OCI-LY1 (cell line): ENCODE measurements around the gene SYNM.

Source experiments
- H2AFZ ChIP-seq: fragments of 200-600 bp; sonication (generic), shearing (Covaris generic); 2 replicates; pipeline ENCODE4 v1.6.0; 2014; ENCODE audit warnings: antibody characterized with exemption, mild to moderate bottlenecking, low read length
- H3F3A ChIP-seq: fragments of 200-600 bp; sonication (generic), shearing (Covaris generic); 2 replicates; pipeline ENCODE4 v1.6.0; 2014; ENCODE audit warnings: mild to moderate bottlenecking, antibody characterized with exemption, low read length, moderate library complexity; ENCODE audit not compliant: insufficient read depth
- H3K27ac ChIP-seq: fragments of 200-600 bp; sonication (generic); 2 replicates; pipeline ENCODE4 v1.5.1; 2014; ENCODE audit warnings: low read length, mixed run types, mild to moderate bottlenecking, low read depth; ENCODE audit not compliant: poor library complexity, severe bottlenecking
- H3K27me3 ChIP-seq: fragments of 200-600 bp; sonication (generic); 2 replicates; pipeline ENCODE4 v1.6.0; 2014; ENCODE audit warnings: antibody characterized with exemption, mild to moderate bottlenecking, low read length, moderate library complexity; ENCODE audit not compliant: insufficient read depth
- H3K36me3 ChIP-seq: fragments of 200-600 bp; sonication (generic); 2 replicates; pipeline ENCODE4 v1.6.1; 2014; ENCODE audit warnings: mild to moderate bottlenecking, antibody characterized with exemption, low read length, moderate library complexity, mixed read lengths; ENCODE audit not compliant: insufficient read depth
- H3K4me1 ChIP-seq: fragments of 200-600 bp; sonication (generic); 2 replicates; pipeline ENCODE4 v1.5.1; 2014; ENCODE audit warnings: mild to moderate bottlenecking, low read length, moderate library complexity; ENCODE audit not compliant: insufficient read depth, severe bottlenecking
- H3K4me2 ChIP-seq: fragments of 200-600 bp; sonication (generic), shearing (Covaris generic); 2 replicates; pipeline ENCODE4 v1.6.1; 2014; ENCODE audit warnings: low read length
- H3K4me3 ChIP-seq: fragments of 200-600 bp; sonication (generic); 2 replicates; pipeline ENCODE4 v1.5.1; 2014; ENCODE audit warnings: low read length, low read depth, mild to moderate bottlenecking, mixed read lengths; ENCODE audit not compliant: poor library complexity, severe bottlenecking
- H3K79me2 ChIP-seq: fragments of 200-600 bp; shearing (Covaris generic); 2 replicates; pipeline ENCODE4 v1.6.1; 2016; ENCODE audit warnings: mixed run types, low read length, mixed read lengths; ENCODE audit not compliant: insufficient read depth
- H3K9ac ChIP-seq: fragments of 200-600 bp; sonication (generic), shearing (Covaris generic); 2 replicates; pipeline ENCODE4 v1.6.1; 2014; ENCODE audit warnings: mild to moderate bottlenecking, low read length, mixed read lengths
- H3K9me2 ChIP-seq: fragments of 200-600 bp; sonication (generic), shearing (Covaris generic); 2 replicates; pipeline ENCODE4 v1.6.1; 2014; ENCODE audit warnings: low read depth, mild to moderate bottlenecking, low read length, mixed read lengths
- H3K9me3 ChIP-seq: fragments of 200-600 bp; shearing (Covaris generic); 2 replicates; pipeline ENCODE4 v1.6.1; 2014; ENCODE audit warnings: low read length, mixed read lengths
- H4K20me1 ChIP-seq: fragments of 200-600 bp; sonication (generic), shearing (Covaris generic); 2 replicates; pipeline ENCODE4 v1.6.0; 2016; ENCODE audit warnings: mild to moderate bottlenecking, low read length; ENCODE audit not compliant: insufficient read depth
- CTCF ChIP-seq: fragments of 200-600 bp; sonication (generic), shearing (Covaris generic); IDR thresholded peaks from 2 replicates; pipeline ENCODE4 v1.5.1; 2017; ENCODE audit warnings: mild to moderate bottlenecking, antibody characterized with exemption, low read length, moderate library complexity, mixed read lengths
- EZH2 ChIP-seq: fragments of 200-600 bp; sonication (generic), shearing (Covaris generic); IDR thresholded peaks from 2 replicates; pipeline ENCODE4 v1.8.0; 2017; ENCODE audit warnings: borderline replicate concordance, mixed run types, mild to moderate bottlenecking, antibody characterized with exemption, low read length, moderate library complexity, mixed read lengths

Gene SYNM

GRCh38 chr15:99106417-99107220 is 1.7 kb downstream of the SYNM start:
- H3K4me1 ChIP-seq: peaks cover 4% of the 10 kb centered on the region
- H3K9me3 ChIP-seq: no peaks in the 10 kb centered on the region
- H3K27ac ChIP-seq: no peak overlapping the region
- H4K20me1 ChIP-seq: no peaks in the 10 kb centered on the region
- no peaks in the 10 kb centered on the region for H3K79me2 ChIP-seq
- no peak for TF ChIP-seq CTCF
- no peak for TF ChIP-seq EZH2
- no peaks in the 10 kb centered on the region for H3K27me3 ChIP-seq
- no peak overlapping the region for H3K4me2 ChIP-seq
- H2AFZ ChIP-seq: no peak overlapping the region
- H3K36me3 ChIP-seq: no peaks in the 10 kb centered on the region
- H3K4me3 ChIP-seq: no peak overlapping the region
- H3F3A ChIP-seq: no peaks in the 10 kb centered on the region
- no peak overlapping the region for H3K9ac ChIP-seq
- no peaks in the 10 kb centered on the region for H3K9me2 ChIP-seq

GRCh38 chr15:99108993-99109392 is 4.1 kb downstream of the SYNM start:
- no peak overlapping the region for H3K4me3 ChIP-seq
- no peak overlapping the region for H3K9ac ChIP-seq
- H3K4me2 ChIP-seq: no peak overlapping the region
- TF ChIP-seq CTCF (no peak), EZH2 (no peak)
- H2AFZ ChIP-seq: no peak overlapping the region
- no peaks in the 10 kb centered on the region for H3F3A ChIP-seq
- no peaks in the 10 kb centered on the region for H3K9me2 ChIP-seq
- no peaks in the 10 kb centered on the region for H3K27me3 ChIP-seq
- no peaks in the 10 kb centered on the region for H3K36me3 ChIP-seq
- H3K79me2 ChIP-seq: no peaks in the 10 kb centered on the region
- H3K9me3 ChIP-seq: no peaks in the 10 kb centered on the region
- H4K20me1 ChIP-seq: no peaks in the 10 kb centered on the region
- H3K4me1 ChIP-seq: peaks cover 4% of the 10 kb centered on the region
- no peak overlapping the region for H3K27ac ChIP-seq

GRCh38 chr15:99109555-99110021 is 4.7 kb downstream of the SYNM start:
- H3K4me1 ChIP-seq: peaks cover 4% of the 10 kb centered on the region
- no peaks in the 10 kb centered on the region for H3F3A ChIP-seq
- no peaks in the 10 kb centered on the region for H3K36me3 ChIP-seq
- H3K4me3 ChIP-seq: no peak overlapping the region
- no peaks in the 10 kb centered on the region for H3K79me2 ChIP-seq
- H2AFZ ChIP-seq: no peak overlapping the region
- H3K9ac ChIP-seq: no peak overlapping the region
- H3K27ac ChIP-seq: no peak overlapping the region
- H3K27me3 ChIP-seq: no peaks in the 10 kb centered on the region
- no peaks in the 10 kb centered on the region for H3K9me3 ChIP-seq
- no peak overlapping the region for H3K4me2 ChIP-seq
- TF ChIP-seq EZH2 (no peak), CTCF (no peak)
- H4K20me1 ChIP-seq: no peaks in the 10 kb centered on the region
- no peaks in the 10 kb centered on the region for H3K9me2 ChIP-seq
